Karpas-422 (cell line): ENCODE measurements around the gene FBXL13. TPM values are rescaled to one million over a fixed set of nuclear protein-coding genes. Genes with fewer than 3 reads are reported as not detected.

Source experiments
- DNase-seq: peaks from one replicate; pipeline ENCODE4 v3.0.0-alpha.2; 2015
- H2AFZ ChIP-seq: fragments of 200-600 bp; sonication (generic); 2 replicates; pipeline ENCODE4 v1.6.1; 2014; ENCODE audit warnings: antibody characterized with exemption, low read length, mixed read lengths
- H3K27ac ChIP-seq: fragments of 200-600 bp; sonication (generic); 2 replicates; pipeline ENCODE4 v1.5.1; 2014; ENCODE audit warnings: mild to moderate bottlenecking, low read length, moderate library complexity
- H3K27me3 ChIP-seq: fragments of 200-600 bp; sonication (generic); 2 replicates; pipeline ENCODE4 v1.6.1; 2014; ENCODE audit warnings: low read length, mixed read lengths
- H3K36me3 ChIP-seq: fragments of 200-600 bp; sonication (generic); 2 replicates; pipeline ENCODE4 v1.6.1; 2014; ENCODE audit warnings: low read length, mixed read lengths; ENCODE audit not compliant: insufficient read depth
- H3K4me1 ChIP-seq: fragments of 200-600 bp; sonication (generic); 2 replicates; pipeline ENCODE4 v1.6.1; 2014; ENCODE audit warnings: mild to moderate bottlenecking, low read length, mixed read lengths
- H3K4me2 ChIP-seq: fragments of 200-600 bp; sonication (generic); 2 replicates; pipeline ENCODE4 v1.6.1; 2014; ENCODE audit warnings: low read length, low read depth, mild to moderate bottlenecking; ENCODE audit not compliant: poor library complexity, severe bottlenecking
- H3K4me3 ChIP-seq: fragments of 200-600 bp; sonication (generic); 2 replicates; pipeline ENCODE4 v1.5.1; 2014; ENCODE audit warnings: mild to moderate bottlenecking, antibody characterized with exemption, low read length, mixed read lengths
- H3K79me2 ChIP-seq: fragments of 200-600 bp; sonication (generic); 2 replicates; pipeline ENCODE4 v1.6.1; 2014; ENCODE audit warnings: mild to moderate bottlenecking, low read length, mixed read lengths
- H3K9ac ChIP-seq: fragments of 200-600 bp; sonication (generic); 2 replicates; pipeline ENCODE4 v1.6.0; 2014; ENCODE audit warnings: low read length
- H3K9me2 ChIP-seq: fragments of 200-600 bp; sonication (generic), shearing (Covaris generic); replicated peaks from 2 replicates; pipeline ENCODE4 v1.6.0; 2014; ENCODE audit warnings: mild to moderate bottlenecking, low read length, moderate library complexity; ENCODE audit not compliant: insufficient read depth
- H3K9me3 ChIP-seq: fragments of 300-700, 200-600 bp; sonication (generic); 2 replicates; pipeline ENCODE4 v1.6.1; 2014; ENCODE audit warnings: low read length, mixed read lengths
- H4K20me1 ChIP-seq: fragments of 200-600 bp; sonication (generic); 2 replicates; pipeline ENCODE4 v1.6.1; 2014; ENCODE audit warnings: mild to moderate bottlenecking, antibody characterized with exemption, low read length, low read depth; ENCODE audit not compliant: insufficient read depth
- total RNA-seq: library from RNA; depleted of rRNA; stranded (reverse); fragments of >200 nt; shearing (Covaris generic); gene quantifications from 2 replicates; pipeline ENCODE4 v1.2.3, GENCODE V29; 2014; ENCODE audit warnings: low replicate concordance; rRNA removed

Gene FBXL13
- 4.2 and 5.0 TPM in 2 replicates for total RNA-seq

DNA sequence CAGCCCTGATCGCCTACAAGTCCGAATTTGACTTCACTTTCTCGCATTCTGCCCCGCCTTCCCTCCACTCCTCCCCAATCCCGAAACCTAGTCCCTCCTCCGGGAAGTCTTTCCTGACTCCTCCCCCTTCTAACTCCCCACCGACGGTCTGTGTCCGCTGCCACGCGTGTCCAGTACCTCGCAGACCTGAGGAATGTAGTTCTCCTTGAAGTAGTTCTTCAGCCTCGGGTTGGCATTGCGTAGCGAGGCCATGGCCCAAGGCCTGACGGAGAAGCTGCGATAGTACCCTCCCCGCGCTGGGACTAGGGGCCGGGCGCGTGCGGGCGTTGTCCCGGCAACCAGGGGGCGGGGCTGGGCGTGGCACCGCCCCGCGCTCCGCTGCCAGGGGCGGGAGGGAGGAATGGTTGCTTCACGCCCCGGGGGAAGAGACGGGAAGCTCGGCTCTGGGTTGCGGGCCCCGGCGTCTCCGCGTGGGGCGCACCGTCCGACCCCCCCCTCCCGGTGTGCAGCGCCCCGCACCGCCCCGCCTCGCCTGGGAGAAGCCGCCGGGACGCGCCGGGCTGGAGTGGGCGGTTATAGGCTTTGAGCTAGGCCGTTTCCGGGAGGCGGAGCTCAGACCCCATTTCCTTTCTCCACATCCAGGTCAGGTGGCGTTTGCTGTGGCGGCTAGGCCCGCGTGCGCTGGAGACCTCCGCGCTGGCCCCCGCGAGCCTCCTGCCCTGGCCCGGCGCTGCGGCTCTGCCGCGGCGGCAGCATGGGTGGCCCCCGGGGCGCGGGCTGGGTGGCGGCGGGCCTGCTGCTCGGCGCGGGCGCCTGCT is at the start of gene FBXL13, which contains the start of gene ARMC10:
Gene FBXL13 (minus strand): TSS at position 278 of the 818 bp plus-strand sequence.
Gene ARMC10 (plus strand): TSS at position 622 of the 818 bp plus-strand sequence. CDS start 133 bp downstream, at position 755.
- peak within 1 kb of the TSS; percentile 89 for H3K4me3 ChIP-seq
- H3K4me1 ChIP-seq, result peaks cover 25% of the 10 kb centered on the region
- peak; percentile 96 for DNase-seq
- no peaks in the 10 kb centered on the region for H3K9me2 ChIP-seq
- peak within 1 kb of the TSS; percentile 94 for H3K4me2 ChIP-seq
- peaks cover 44% of the 10 kb centered on the region for H3K79me2 ChIP-seq
- no peaks in the 10 kb centered on the region for H3K27me3 ChIP-seq
- H3K27ac ChIP-seq, result peak within 1 kb of the TSS; percentile 53
- no peaks in the 10 kb centered on the region for H3K9me3 ChIP-seq
- H4K20me1 ChIP-seq, result 0 out of 2 replicates have a peak, but pooled peaks cover 4% of the 10 kb centered on the region
- H3K36me3 ChIP-seq, result no peaks in the 10 kb centered on the region
- H2AFZ ChIP-seq, result peak within 1 kb of the TSS; percentile 99
- H3K9ac ChIP-seq, result peak within 1 kb of the TSS; percentile 92

DNA sequence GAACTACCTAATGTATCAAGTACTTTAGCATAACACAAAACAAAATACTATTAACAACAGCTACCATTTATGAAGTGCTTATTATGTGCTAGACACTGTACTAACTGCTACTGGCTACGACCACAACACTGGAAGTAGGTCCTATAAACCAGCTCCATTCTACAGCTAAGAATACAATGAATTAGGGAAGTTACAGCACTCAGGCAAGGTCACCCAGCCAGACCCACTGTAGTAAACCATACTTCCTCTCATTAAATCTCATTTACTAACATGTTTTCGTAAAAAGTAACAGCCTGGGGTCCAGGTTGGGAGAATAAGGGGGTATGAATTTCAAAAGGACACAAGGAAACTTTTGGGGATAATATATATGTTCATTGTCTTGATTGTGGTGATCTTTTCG is 48.9 kb upstream of the FBXL13 start:
- Histone ChIP-seq H3K4me1 (no peaks in the 10 kb centered on the region), H2AFZ (no peak overlapping the region), H3K79me2 (peaks cover 70% of the 10 kb centered on the region), H3K4me3 (no peak overlapping the region), H4K20me1 (no peaks in the 10 kb centered on the region), H3K9me2 (no peaks in the 10 kb centered on the region), H3K36me3 (peaks cover 43% of the 10 kb centered on the region), H3K4me2 (no peak overlapping the region), H3K27me3 (no peaks in the 10 kb centered on the region), H3K27ac (no peak overlapping the region), H3K9me3 (no peaks in the 10 kb centered on the region), H3K9ac (no peak overlapping the region)
- DNase-seq, result no peak

DNA sequence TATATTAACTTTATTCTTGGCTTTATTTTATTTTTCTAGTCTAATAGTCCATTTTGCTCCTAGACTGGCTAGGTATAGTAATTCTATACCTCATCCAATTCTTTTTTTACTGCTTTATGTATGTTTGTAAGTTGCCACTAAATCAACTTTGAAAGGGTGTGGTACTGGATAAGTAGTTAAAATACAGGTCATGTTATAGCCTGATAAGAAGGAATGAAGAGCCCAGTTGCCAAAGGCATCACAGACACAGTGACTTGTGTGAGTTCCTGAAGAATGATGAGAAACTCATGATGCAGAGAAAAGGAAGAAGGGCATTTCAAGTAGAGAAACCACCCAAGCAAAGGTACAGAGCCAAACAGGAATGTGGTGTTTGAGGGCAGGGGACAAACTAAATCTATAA is 47.0 kb upstream of the FBXL13 start:
- Histone ChIP-seq H3K4me3 (no peak overlapping the region), H3K9me3 (no peaks in the 10 kb centered on the region)

DNA sequence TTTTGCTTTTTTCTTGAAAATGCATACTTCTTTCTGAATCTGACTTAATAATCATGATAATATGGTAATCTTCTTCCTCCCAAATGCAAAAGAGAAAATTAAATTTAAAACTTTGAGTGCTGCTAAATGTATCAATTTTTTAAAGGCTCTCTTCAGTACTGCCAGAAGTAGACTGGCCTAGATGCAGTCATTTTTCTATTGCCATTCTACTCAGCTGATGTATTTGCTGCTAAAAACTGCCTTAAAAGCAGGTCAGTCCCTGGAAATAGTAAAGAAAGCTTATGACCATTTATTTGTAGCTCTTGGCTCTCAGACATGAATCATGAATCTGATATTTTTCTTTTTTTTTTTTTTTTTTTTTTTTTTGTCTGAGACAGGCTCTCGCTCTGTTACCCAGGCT is 45.8 kb upstream of the FBXL13 start:
- peaks cover 36% of the 10 kb centered on the region for H3K36me3 ChIP-seq
- no peak for DNase-seq

More for the DNA sequence above, 47.0 kb upstream of the FBXL13 start:
- H2AFZ ChIP-seq, result no peak overlapping the region
- no peak overlapping the region for H3K4me2 ChIP-seq
- no peaks in the 10 kb centered on the region for H3K4me1 ChIP-seq
- H3K9ac ChIP-seq, result no peak overlapping the region
- no peak overlapping the region for H3K27ac ChIP-seq
- H4K20me1 ChIP-seq, result no peaks in the 10 kb centered on the region
- peaks cover 36% of the 10 kb centered on the region for H3K36me3 ChIP-seq
- no peaks in the 10 kb centered on the region for H3K9me2 ChIP-seq
- no peaks in the 10 kb centered on the region for H3K27me3 ChIP-seq
- peaks cover 60% of the 10 kb centered on the region for H3K79me2 ChIP-seq
- no peak for DNase-seq

DNA sequence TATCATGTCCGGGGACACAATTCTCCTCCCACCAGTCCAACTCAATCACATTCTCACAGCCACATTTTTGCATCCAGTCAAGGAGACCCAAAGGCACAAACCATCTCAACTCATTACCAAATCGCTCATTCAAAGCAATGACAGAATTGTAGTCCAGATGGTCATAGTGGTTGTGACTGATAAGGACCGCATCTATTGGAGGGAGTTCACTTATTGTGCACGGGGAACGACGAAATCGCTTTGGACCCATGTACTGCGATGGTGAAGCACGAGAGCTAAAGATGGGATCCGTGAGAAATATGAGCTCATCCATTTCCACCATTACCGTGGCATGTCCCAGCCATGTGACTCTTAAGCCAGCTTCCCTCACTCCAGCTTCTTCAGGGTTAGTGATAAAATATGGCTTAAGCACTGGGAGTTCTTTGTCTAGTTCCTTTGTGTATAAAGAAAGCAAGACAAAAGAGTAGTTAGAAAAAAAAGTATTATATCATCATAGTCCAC is 45.2 kb upstream of the FBXL13 start:
- Histone ChIP-seq H3K4me2 (no peak overlapping the region), H3K36me3 (peaks cover 36% of the 10 kb centered on the region), H3K9me3 (no peaks in the 10 kb centered on the region), H3K4me1 (no peaks in the 10 kb centered on the region), H3K27me3 (no peaks in the 10 kb centered on the region), H3K27ac (no peak overlapping the region), H4K20me1 (no peaks in the 10 kb centered on the region), H3K9ac (no peak overlapping the region), H2AFZ (no peak overlapping the region), H3K9me2 (no peaks in the 10 kb centered on the region), H3K79me2 (peaks cover 50% of the 10 kb centered on the region), H3K4me3 (no peak overlapping the region)
- no peak for DNase-seq

More for the DNA sequence above, 45.8 kb upstream of the FBXL13 start:
- H3K4me3 ChIP-seq, result no peak overlapping the region
- no peak overlapping the region for H3K27ac ChIP-seq
- no peaks in the 10 kb centered on the region for H3K9me2 ChIP-seq
- H4K20me1 ChIP-seq, result no peaks in the 10 kb centered on the region
- H3K9ac ChIP-seq, result no peak overlapping the region
- no peaks in the 10 kb centered on the region for H3K4me1 ChIP-seq
- no peak overlapping the region for H2AFZ ChIP-seq
- no peaks in the 10 kb centered on the region for H3K9me3 ChIP-seq
- peaks cover 54% of the 10 kb centered on the region for H3K79me2 ChIP-seq
- H3K27me3 ChIP-seq, result no peaks in the 10 kb centered on the region
- no peak overlapping the region for H3K4me2 ChIP-seq

DNA sequence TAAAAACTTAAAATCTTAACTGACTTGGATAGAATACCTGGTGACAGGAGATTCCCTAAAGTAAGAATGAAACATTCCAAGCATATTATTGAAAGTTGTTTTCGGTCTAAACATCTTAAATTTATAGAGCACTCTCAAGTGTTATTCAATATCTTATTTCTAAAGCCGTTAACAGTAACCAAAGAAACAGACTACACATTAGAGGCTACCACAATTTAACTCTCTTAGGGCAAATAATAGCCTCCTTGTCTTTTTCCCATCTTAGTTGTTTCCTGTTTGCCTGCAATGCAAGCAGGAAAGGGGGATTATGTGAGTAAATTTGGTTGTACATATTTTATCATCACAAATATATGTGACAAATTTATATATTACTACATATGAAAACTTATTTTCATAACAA is 42.9 kb upstream of the FBXL13 start:
- H3K36me3 ChIP-seq, result peaks cover 44% of the 10 kb centered on the region
- H4K20me1 ChIP-seq, result no peaks in the 10 kb centered on the region
- no peaks in the 10 kb centered on the region for H3K27me3 ChIP-seq
- H2AFZ ChIP-seq, result no peak overlapping the region
- no peaks in the 10 kb centered on the region for H3K9me3 ChIP-seq
- no peak overlapping the region for H3K9ac ChIP-seq
- no peak overlapping the region for H3K4me3 ChIP-seq
- no peak overlapping the region for H3K27ac ChIP-seq
- no peak overlapping the region for H3K4me2 ChIP-seq
- DNase-seq, result no peak
- peaks cover 38% of the 10 kb centered on the region for H3K79me2 ChIP-seq
- no peaks in the 10 kb centered on the region for H3K9me2 ChIP-seq
- H3K4me1 ChIP-seq, result no peaks in the 10 kb centered on the region

DNA sequence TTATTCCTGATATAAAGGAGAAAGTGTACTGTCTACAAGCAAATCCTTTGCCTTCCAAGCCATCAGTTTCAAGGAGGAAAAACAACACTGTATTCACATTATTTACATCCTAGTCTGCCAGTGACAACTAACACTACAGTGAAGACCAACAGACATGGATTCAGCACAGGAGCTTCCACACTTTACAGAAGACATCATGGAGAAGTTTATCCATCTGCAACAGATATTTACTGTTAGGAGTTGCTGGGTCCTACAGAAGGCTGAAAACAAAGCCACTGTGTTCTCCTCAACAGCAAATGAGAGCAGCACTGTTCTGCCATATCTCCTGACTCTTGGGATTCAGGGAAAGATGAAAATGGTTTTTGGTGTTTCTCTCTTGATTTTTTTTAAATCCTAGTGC is 42.4 kb upstream of the FBXL13 start:
- H3K27ac ChIP-seq, result no peak overlapping the region
- H2AFZ ChIP-seq, result no peak overlapping the region
- H3K9me2 ChIP-seq, result no peaks in the 10 kb centered on the region
- no peak overlapping the region for H3K4me2 ChIP-seq
- no peaks in the 10 kb centered on the region for H3K4me1 ChIP-seq
- H3K9me3 ChIP-seq, result no peaks in the 10 kb centered on the region
- peaks cover 34% of the 10 kb centered on the region for H3K79me2 ChIP-seq
- H3K36me3 ChIP-seq, result peaks cover 42% of the 10 kb centered on the region
- H3K4me3 ChIP-seq, result no peak overlapping the region
- no peaks in the 10 kb centered on the region for H3K27me3 ChIP-seq
- no peak for DNase-seq
- no peaks in the 10 kb centered on the region for H4K20me1 ChIP-seq
- H3K9ac ChIP-seq, result no peak overlapping the region

DNA sequence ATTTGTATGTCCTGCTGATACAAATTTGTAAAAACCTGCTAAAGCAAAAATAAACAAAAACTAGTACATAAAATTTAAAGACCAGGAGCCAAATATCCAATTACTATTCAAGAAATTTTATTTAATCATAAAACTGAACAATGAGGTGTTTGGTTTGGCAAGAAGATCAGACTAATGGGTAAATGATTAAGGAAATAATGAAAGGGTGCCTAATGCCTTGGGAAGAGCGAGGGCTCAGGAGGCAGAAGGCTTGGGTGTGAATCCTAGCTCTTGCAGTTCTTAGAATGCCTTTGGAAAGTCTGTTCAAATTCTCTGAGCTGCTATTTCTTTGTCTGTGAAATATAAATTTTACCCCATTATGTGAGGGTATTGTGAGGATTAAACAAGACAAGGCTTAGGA is 41.9 kb upstream of the FBXL13 start:
- Histone ChIP-seq H3K9ac (no peak overlapping the region), H3K79me2 (peaks cover 30% of the 10 kb centered on the region), H4K20me1 (no peaks in the 10 kb centered on the region)

More for the DNA sequence above, 41.9 kb upstream of the FBXL13 start:
- no peak overlapping the region for H2AFZ ChIP-seq
- H3K4me2 ChIP-seq, result no peak overlapping the region
- peaks cover 39% of the 10 kb centered on the region for H3K36me3 ChIP-seq
- no peaks in the 10 kb centered on the region for H3K9me2 ChIP-seq
- no peaks in the 10 kb centered on the region for H3K4me1 ChIP-seq
- no peak overlapping the region for H3K4me3 ChIP-seq
- no peak for DNase-seq
- H3K27ac ChIP-seq, result no peak overlapping the region
- no peaks in the 10 kb centered on the region for H3K27me3 ChIP-seq
- H3K9me3 ChIP-seq, result no peaks in the 10 kb centered on the region
